WTC11 (cell line): ENCODE results near the gene SLC19A3. TPM values are rescaled to one million over a fixed set of nuclear protein-coding genes. Genes with fewer than 3 reads are reported as not detected.
"Not testable (repeated sequence)": the region's sequence is repeated elsewhere in the genome, so short reads cannot be mapped to it uniquely, and the experiment has no call there.

Experiments
- ATAC-seq: fragments of 200-7000 bp; cut with Tn5 transposase; 2 replicates; pipeline ENCODE4 v1.10.0; 2021; ENCODE audit warnings: mild to moderate bottlenecking, moderate library complexity
- CTCF ChIA-PET: fragments of 300-600 bp; sonication (Branson Sonifier 250); formaldehyde crosslinking; loops from one replicate; lab custom pipeline; 2021; ENCODE audit warnings: antibody characterized with exemption; lab: Charles Lee
- POLR2A ChIA-PET: fragments of 350-600 bp; sonication (Branson Sonifier 250); formaldehyde crosslinking; loops from one replicate; lab custom pipeline; 2021; ENCODE audit warnings: antibody characterized with exemption; lab: Charles Lee
- DNase-seq: peaks from one replicate; pipeline ENCODE4 v3.0.0; 2021; ENCODE audit warnings: low spot score
- H3K27ac Mint-ChIP-seq: 2 replicates; pipeline ENCODE4 v1.8.0; 2021; ENCODE audit warnings: mixed read lengths
- H3K27me3 Mint-ChIP-seq: 2 replicates; pipeline ENCODE4 v1.8.0; 2021; ENCODE audit warnings: low read depth, mild to moderate bottlenecking, moderate library complexity, mixed read lengths
- H3K36me3 Mint-ChIP-seq: 2 replicates; pipeline ENCODE4 v1.8.0; 2021; ENCODE audit warnings: mixed read lengths
- H3K4me1 Mint-ChIP-seq: 2 replicates; pipeline ENCODE4 v1.8.0; 2022; ENCODE audit warnings: mixed read lengths
- H3K4me3 Mint-ChIP-seq: 2 replicates; pipeline ENCODE4 v1.8.0; 2021; ENCODE audit warnings: mild to moderate bottlenecking, moderate library complexity, mixed read lengths
- H3K9me3 Mint-ChIP-seq: 2 replicates; pipeline ENCODE4 v1.8.0; 2021; ENCODE audit warnings: mixed read lengths
- FOXP1 ChIP-seq: sonication (generic); formaldehyde crosslinking; IDR thresholded peaks from 2 replicates; pipeline ENCODE4 v1.8.0; 2022; ENCODE audit warnings: missing genetic modification reagents, mild to moderate bottlenecking, moderate library complexity, borderline replicate concordance
- GRHL2 ChIP-seq: fragments of 250-450 bp; sonication (Bioruptor Pico); IDR thresholded peaks from 2 replicates; pipeline ENCODE4 v1.8.0; 2022; ENCODE audit warnings: mild to moderate bottlenecking, moderate library complexity; ENCODE audit not compliant: insufficient replicate concordance, severe bottlenecking
- IRF2 ChIP-seq: sonication (generic); formaldehyde crosslinking; IDR thresholded peaks from 2 replicates; pipeline ENCODE4 v1.8.0; 2022; ENCODE audit warnings: low read depth, missing genetic modification reagents, borderline replicate concordance
- MXD4 ChIP-seq: fragments of 250-450 bp; sonication (Bioruptor Pico); IDR thresholded peaks from 2 replicates; pipeline ENCODE4 v1.8.0; 2021; ENCODE audit warnings: mild to moderate bottlenecking, moderate library complexity, borderline replicate concordance
- NFATC4 ChIP-seq: fragments of 250-450 bp; sonication (Bioruptor Pico); IDR thresholded peaks from 2 replicates; pipeline ENCODE4 v1.9.0; 2021; ENCODE audit warnings: mild to moderate bottlenecking
- NR1H2 ChIP-seq: sonication (generic); formaldehyde crosslinking; IDR thresholded peaks from 2 replicates; pipeline ENCODE4 v1.9.0; 2021; ENCODE audit warnings: mild to moderate bottlenecking, moderate library complexity, missing genetic modification reagents
- OVOL2 ChIP-seq: fragments of 250-450 bp; sonication (Bioruptor Pico); IDR thresholded peaks from 2 replicates; pipeline ENCODE4 v1.9.0; 2021; ENCODE audit warnings: mild to moderate bottlenecking, borderline replicate concordance
- TCF7 ChIP-seq: sonication (generic); formaldehyde crosslinking; IDR thresholded peaks from 2 replicates; pipeline ENCODE4 v1.8.0; 2022; ENCODE audit warnings: mild to moderate bottlenecking, low read depth, missing genetic modification reagents, moderate library complexity
- TP53 ChIP-seq: sonication (generic); formaldehyde crosslinking; IDR thresholded peaks from 2 replicates; pipeline ENCODE4 v1.8.1; 2023; ENCODE audit warnings: mild to moderate bottlenecking, missing genetic modification reagents
- ZNF138 ChIP-seq: sonication (generic); formaldehyde crosslinking; conservative IDR thresholded peaks from 2 replicates; pipeline ENCODE4 v1.8.1; 2022; ENCODE audit warnings: mild to moderate bottlenecking, moderate library complexity, missing genetic modification reagents
- ZNF232 ChIP-seq: sonication (generic); formaldehyde crosslinking; IDR thresholded peaks from 2 replicates; pipeline ENCODE4 v1.8.0; 2022; ENCODE audit warnings: mild to moderate bottlenecking, missing genetic modification reagents
- ZNF416 ChIP-seq: fragments of 250-450 bp; sonication (Bioruptor Pico); IDR thresholded peaks from 2 replicates; pipeline ENCODE4 v1.9.0; 2021; ENCODE audit warnings: mild to moderate bottlenecking, inconsistent platforms
- total RNA-seq: library from RNA; stranded (reverse); gene quantifications from 3 replicates; pipeline ENCODE4 v1.2.3, GENCODE V29; 2021
- TF ChIP-seq, protein P1 (sequence below): sonication (generic); formaldehyde crosslinking; conservative IDR thresholded peaks from 2 replicates; pipeline ENCODE4 v1.8.1; 2023; ENCODE audit warnings: mild to moderate bottlenecking, low read depth, missing genetic modification reagents, moderate library complexity
- TF ChIP-seq, protein P2 (sequence below): sonication (generic); formaldehyde crosslinking; IDR thresholded peaks from 2 replicates; pipeline ENCODE4 v1.8.1; 2023; ENCODE audit warnings: mild to moderate bottlenecking, missing genetic modification reagents
- TF ChIP-seq, protein P3 (sequence below): fragments of 250-450 bp; sonication (Bioruptor Pico); IDR thresholded peaks from 2 replicates; pipeline ENCODE4 v1.9.0; 2021; ENCODE audit warnings: mild to moderate bottlenecking
- TF ChIP-seq, protein P4 (sequence below): sonication (generic); formaldehyde crosslinking; IDR thresholded peaks from 2 replicates; pipeline ENCODE4 v1.8.1; 2022; ENCODE audit warnings: low read depth, mild to moderate bottlenecking, moderate library complexity, missing genetic modification reagents, borderline replicate concordance
- TF ChIP-seq, protein P5 (sequence below): fragments of 250-450 bp; sonication (Bioruptor Pico); IDR thresholded peaks from 2 replicates; pipeline ENCODE4 v1.8.0; 2021; ENCODE audit warnings: mild to moderate bottlenecking
- TF ChIP-seq, protein P6 (sequence below): sonication (generic); formaldehyde crosslinking; IDR thresholded peaks from 2 replicates; pipeline ENCODE4 v1.8.1; 2023; ENCODE audit warnings: mild to moderate bottlenecking, missing genetic modification reagents, moderate library complexity
- TF ChIP-seq, protein P7 (sequence below): fragments of 250-450 bp; sonication (Bioruptor Pico); IDR thresholded peaks from 2 replicates; pipeline ENCODE4 v1.9.0; 2021; ENCODE audit warnings: moderate library complexity, mild to moderate bottlenecking, inconsistent platforms, borderline replicate concordance

SLC19A3 gene
- total RNA-seq, 1 experiment from 2014 or later = 6.5 TPM

DNA sequence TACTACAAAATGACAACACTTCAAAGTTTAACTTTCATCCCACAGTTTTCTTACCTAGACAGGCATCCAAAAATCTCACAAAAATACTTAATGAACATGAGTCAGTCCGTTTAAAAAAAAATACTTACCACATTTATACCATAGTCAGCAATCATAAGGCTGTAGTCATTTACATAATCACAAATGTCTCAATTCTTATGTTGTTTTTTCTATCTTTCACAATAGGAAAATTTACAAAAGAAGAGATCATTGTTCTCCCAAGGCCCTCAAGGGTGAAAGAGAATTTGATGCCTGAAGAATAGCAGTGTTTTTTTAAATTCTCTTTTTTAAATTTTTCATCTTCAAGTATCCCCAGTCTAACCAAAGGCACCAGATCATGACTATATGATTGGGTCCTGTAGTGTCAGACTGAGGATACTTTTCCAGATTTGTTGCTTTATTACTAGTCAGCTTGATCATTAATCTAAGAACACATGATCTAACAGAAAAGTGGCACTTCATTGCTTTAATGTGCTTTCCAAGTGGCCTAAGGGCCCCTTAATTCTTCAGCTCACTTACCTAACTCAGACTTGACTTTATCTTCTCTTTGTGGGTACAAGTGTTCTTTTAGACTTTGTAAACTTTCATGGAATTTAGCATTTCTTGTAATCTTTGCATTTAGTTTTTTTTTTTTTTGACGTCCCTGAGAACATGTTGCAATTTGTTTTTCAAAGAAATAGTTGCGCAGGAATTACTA lies 46.5 kb downstream of the SLC19A3 start:
- no peak for ATAC-seq
- DNase-seq = no peak
- no peaks in the 10 kb centered on the region for H3K36me3 Mint-ChIP-seq
- TF ChIP-seq FOXP1 (CRISPR knock-in tag) = no peak
- TF ChIP-seq, protein P1, sequence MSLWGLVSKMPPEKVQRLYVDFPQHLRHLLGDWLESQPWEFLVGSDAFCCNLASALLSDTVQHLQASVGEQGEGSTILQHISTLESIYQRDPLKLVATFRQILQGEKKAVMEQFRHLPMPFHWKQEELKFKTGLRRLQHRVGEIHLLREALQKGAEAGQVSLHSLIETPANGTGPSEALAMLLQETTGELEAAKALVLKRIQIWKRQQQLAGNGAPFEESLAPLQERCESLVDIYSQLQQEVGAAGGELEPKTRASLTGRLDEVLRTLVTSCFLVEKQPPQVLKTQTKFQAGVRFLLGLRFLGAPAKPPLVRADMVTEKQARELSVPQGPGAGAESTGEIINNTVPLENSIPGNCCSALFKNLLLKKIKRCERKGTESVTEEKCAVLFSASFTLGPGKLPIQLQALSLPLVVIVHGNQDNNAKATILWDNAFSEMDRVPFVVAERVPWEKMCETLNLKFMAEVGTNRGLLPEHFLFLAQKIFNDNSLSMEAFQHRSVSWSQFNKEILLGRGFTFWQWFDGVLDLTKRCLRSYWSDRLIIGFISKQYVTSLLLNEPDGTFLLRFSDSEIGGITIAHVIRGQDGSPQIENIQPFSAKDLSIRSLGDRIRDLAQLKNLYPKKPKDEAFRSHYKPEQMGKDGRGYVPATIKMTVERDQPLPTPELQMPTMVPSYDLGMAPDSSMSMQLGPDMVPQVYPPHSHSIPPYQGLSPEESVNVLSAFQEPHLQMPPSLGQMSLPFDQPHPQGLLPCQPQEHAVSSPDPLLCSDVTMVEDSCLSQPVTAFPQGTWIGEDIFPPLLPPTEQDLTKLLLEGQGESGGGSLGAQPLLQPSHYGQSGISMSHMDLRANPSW (CRISPR knock-in tag) = no peak
- H3K27ac Mint-ChIP-seq = no peak overlapping the region
- peaks cover 20% of the 10 kb centered on the region for H3K4me1 Mint-ChIP-seq
- ChIA-PET CTCF (interaction anchor here (1.5 to 1.7 kb wide), 2 partner anchors 13 to 95 kb away, joined by 5 to 6 read pairs; no protein-coding TSS in a partner anchor), POLR2A (no interaction called here)
- H3K9me3 Mint-ChIP-seq = no peaks in the 10 kb centered on the region
- H3K27me3 Mint-ChIP-seq = no peaks in the 10 kb centered on the region
- no peak overlapping the region for H3K4me3 Mint-ChIP-seq

DNA sequence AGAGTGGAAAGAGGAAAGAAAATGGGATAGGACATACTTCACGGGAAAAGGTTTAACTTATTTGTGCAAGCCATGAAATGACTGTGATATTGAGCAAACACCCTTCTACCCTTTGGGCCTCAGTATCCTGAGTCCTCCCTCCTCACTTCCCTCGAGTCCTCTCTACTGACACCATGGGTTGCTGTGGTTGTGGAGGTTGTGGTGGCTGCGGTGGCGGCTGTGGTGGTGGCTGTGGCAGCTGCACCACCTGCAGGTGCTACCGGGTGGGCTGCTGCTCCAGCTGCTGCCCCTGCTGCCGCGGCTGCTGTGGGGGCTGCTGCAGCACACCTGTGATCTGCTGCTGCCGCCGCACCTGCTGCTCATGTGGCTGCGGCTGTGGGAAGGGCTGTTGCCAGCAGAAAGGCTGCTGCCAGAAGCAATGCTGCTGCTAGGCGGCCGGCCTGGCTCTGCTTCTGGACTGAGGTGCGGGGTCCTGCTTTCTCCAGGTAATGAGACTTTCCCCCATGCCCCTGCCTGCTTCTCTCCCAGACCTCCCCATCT lies 51.1 kb downstream of the SLC19A3 start, which contains the start of gene SCYGR5:
Gene SCYGR5, plus strand, starts transcription at position 174 of the 540 bp plus-strand sequence. Its CDS starts 0 bp downstream, at position 174.
- H3K27me3 Mint-ChIP-seq, CTCF ChIA-PET, H3K36me3 Mint-ChIP-seq, H3K4me3 Mint-ChIP-seq, ATAC-seq, DNase-seq, H3K9me3 Mint-ChIP-seq, POLR2A ChIA-PET, H3K27ac Mint-ChIP-seq: not testable (repeated sequence)
- H3K4me1 Mint-ChIP-seq = peaks cover 17% of the 10 kb centered on the region

DNA sequence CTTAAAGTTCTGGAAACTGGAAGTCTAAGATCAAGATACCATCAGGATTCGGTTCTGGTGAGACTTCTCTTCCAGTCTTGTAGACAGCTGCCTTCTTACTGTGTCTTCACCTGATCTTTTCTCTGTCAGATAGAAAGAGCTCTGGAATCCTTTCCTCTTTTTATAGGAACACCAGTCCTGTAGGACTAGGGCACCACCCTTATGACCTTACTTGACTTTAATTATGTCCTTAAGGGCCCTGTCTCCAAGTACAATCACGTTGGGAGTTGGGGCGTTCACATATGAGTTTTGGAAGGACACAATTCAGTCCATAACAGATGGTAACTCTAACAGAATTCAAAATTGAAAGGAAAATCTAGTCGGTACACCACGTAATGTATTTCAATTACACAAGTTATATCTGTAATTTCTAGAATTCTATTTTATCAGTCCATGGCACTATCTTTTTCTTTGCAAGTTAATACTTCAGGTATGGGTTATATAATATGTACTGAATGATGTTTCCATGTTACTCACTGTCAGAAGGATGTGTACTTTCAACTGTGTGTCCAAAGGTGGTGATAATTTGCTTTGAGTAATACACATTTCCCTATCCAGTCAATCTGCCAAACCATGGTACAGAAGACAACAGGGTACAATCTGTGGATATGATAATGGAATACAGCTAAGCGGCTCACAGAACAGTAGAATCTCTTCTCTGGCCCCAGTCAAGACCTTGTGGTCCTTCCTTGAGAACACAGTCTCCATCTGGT lies 52.5 kb downstream of the SLC19A3 start:
- peaks cover 20% of the 10 kb centered on the region for H3K4me1 Mint-ChIP-seq
- CTCF ChIA-PET = interaction anchor here (0.7 kb wide), 1 partner anchor 449 kb away, joined by 4 read pairs; no protein-coding TSS in a partner anchor

More for the DNA sequence above, 52.5 kb downstream of the SLC19A3 start:
- Mint-ChIP-seq H3K27me3 (peaks cover 4% of the 10 kb centered on the region), H3K36me3 (no peaks in the 10 kb centered on the region), H3K27ac (no peak overlapping the region), H3K4me3 (no peak overlapping the region), H3K9me3 (no peaks in the 10 kb centered on the region)
- no peak for DNase-seq
- POLR2A ChIA-PET = no interaction called here
- TF ChIP-seq NR1H2 (CRISPR knock-in tag) (no peak), TP53 (CRISPR knock-in tag) (no peak), OVOL2 (no peak), NFATC4 (CRISPR knock-in tag) (no peak), MXD4 (CRISPR knock-in tag) (no peak), IRF2 (CRISPR knock-in tag) (no peak), ZNF416 (no peak), TCF7 (CRISPR knock-in tag) (no peak), GRHL2 (CRISPR knock-in tag) (no peak), ZNF232 (CRISPR knock-in tag) (no peak), ZNF138 (no peak)
- TF ChIP-seq, protein P2, sequence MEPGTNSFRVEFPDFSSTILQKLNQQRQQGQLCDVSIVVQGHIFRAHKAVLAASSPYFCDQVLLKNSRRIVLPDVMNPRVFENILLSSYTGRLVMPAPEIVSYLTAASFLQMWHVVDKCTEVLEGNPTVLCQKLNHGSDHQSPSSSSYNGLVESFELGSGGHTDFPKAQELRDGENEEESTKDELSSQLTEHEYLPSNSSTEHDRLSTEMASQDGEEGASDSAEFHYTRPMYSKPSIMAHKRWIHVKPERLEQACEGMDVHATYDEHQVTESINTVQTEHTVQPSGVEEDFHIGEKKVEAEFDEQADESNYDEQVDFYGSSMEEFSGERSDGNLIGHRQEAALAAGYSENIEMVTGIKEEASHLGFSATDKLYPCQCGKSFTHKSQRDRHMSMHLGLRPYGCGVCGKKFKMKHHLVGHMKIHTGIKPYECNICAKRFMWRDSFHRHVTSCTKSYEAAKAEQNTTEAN (CRISPR knock-in tag) = no peak
- TF ChIP-seq, protein P3, sequence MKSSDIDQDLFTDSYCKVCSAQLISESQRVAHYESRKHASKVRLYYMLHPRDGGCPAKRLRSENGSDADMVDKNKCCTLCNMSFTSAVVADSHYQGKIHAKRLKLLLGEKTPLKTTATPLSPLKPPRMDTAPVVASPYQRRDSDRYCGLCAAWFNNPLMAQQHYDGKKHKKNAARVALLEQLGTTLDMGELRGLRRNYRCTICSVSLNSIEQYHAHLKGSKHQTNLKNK (CRISPR knock-in tag) = no peak
- TF ChIP-seq, protein P4, sequence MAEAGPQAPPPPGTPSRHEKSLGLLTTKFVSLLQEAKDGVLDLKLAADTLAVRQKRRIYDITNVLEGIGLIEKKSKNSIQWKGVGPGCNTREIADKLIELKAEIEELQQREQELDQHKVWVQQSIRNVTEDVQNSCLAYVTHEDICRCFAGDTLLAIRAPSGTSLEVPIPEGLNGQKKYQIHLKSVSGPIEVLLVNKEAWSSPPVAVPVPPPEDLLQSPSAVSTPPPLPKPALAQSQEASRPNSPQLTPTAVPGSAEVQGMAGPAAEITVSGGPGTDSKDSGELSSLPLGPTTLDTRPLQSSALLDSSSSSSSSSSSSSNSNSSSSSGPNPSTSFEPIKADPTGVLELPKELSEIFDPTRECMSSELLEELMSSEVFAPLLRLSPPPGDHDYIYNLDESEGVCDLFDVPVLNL = no peak
- TF ChIP-seq, protein P5, sequence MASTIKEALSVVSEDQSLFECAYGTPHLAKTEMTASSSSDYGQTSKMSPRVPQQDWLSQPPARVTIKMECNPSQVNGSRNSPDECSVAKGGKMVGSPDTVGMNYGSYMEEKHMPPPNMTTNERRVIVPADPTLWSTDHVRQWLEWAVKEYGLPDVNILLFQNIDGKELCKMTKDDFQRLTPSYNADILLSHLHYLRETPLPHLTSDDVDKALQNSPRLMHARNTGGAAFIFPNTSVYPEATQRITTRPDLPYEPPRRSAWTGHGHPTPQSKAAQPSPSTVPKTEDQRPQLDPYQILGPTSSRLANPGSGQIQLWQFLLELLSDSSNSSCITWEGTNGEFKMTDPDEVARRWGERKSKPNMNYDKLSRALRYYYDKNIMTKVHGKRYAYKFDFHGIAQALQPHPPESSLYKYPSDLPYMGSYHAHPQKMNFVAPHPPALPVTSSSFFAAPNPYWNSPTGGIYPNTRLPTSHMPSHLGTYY (CRISPR knock-in tag) = no peak
- TF ChIP-seq, protein P6, sequence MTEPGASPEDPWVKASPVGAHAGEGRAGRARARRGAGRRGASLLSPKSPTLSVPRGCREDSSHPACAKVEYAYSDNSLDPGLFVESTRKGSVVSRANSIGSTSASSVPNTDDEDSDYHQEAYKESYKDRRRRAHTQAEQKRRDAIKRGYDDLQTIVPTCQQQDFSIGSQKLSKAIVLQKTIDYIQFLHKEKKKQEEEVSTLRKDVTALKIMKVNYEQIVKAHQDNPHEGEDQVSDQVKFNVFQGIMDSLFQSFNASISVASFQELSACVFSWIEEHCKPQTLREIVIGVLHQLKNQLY (CRISPR knock-in tag) = no peak
- TF ChIP-seq, protein P7, sequence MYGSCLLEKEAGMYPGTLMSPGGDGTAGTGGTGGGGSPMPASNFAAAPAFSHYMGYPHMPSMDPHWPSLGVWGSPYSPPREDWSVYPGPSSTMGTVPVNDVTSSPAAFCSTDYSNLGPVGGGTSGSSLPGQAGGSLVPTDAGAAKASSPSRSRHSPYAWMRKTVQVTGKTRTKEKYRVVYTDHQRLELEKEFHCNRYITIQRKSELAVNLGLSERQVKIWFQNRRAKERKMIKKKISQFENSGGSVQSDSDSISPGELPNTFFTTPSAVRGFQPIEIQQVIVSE (CRISPR knock-in tag) = no peak
- no peak for ATAC-seq
